Stimulated activated naive CD8-positive, alpha-beta T cell treated with anti-CD3 and anti-CD28 coated beads, Interleukin-15, amount 100 ng/mL, for 72 hours (primary cell): ENCODE measurements around the gene DSC1.

Source experiments
- ATAC-seq: fragments of 150-1000 bp; cut with Tn5 transposase; 2 replicates; pipeline ENCODE4 v1.10.0; 2021; ENCODE audit warnings: mild to moderate bottlenecking, moderate library complexity
- DNase-seq, 2 donors: peaks; one replicate each; pipeline ENCODE4 v3.0.0; 2021 to 2022
- H3K27ac Mint-ChIP-seq, 2 donors: one replicate each; pipeline ENCODE4 v1.8.0; 2022; ENCODE audit warnings: mild to moderate bottlenecking in 2 of 2, mixed read lengths in 2 of 2, moderate library complexity in 2 of 2
- H3K27me3 Mint-ChIP-seq: one replicate; pipeline ENCODE4 v1.8.0; 2022; ENCODE audit warnings: mixed read lengths
- H3K4me1 Mint-ChIP-seq: one replicate; pipeline ENCODE4 v1.8.0; 2022; ENCODE audit warnings: mild to moderate bottlenecking, mixed read lengths
- H3K4me3 Mint-ChIP-seq, 2 donors: one replicate each; pipeline ENCODE4 v1.8.0; 2022; ENCODE audit warnings: mild to moderate bottlenecking in 2 of 2, mixed read lengths in 2 of 2, moderate library complexity in 1 of 2
- H3K9me3 Mint-ChIP-seq, 2 donors: one replicate each; pipeline ENCODE4 v1.8.0; 2022; ENCODE audit warnings: mixed read lengths in 2 of 2

Gene DSC1

GRCh38 chr18:31101183-31102024, 61.3 kb downstream of the DSC1 start:
- peak overlapping the region; percentile 70 to 77 for H3K4me3 Mint-ChIP-seq
- peaks cover 54% of the 10 kb centered on the region for H3K27me3 Mint-ChIP-seq
- DNase-seq = no peak
- ATAC-seq = peak; percentile 71
- H3K27ac Mint-ChIP-seq = no peak overlapping the region
- H3K4me1 Mint-ChIP-seq = no peaks in the 10 kb centered on the region
- no peaks in the 10 kb centered on the region for H3K9me3 Mint-ChIP-seq

- ATAC-seq (no peak), DNase-seq (no peak)
- no peaks in the 10 kb centered on the region for H3K9me3 Mint-ChIP-seq
- no peaks in the 10 kb centered on the region for H3K4me1 Mint-ChIP-seq
- H3K27me3 Mint-ChIP-seq = peaks cover 54% of the 10 kb centered on the region
- H3K27ac Mint-ChIP-seq = no peak overlapping the region
- H3K4me3 Mint-ChIP-seq = peak overlapping the region; percentile 57
Measured at GRCh38 chr18:31100436-31101182, 62.0 kb downstream of the DSC1 start.

- Mint-ChIP-seq H3K4me3 (no peak overlapping the region), H3K27me3 (peaks cover 54% of the 10 kb centered on the region), H3K9me3 (peaks cover 0 to 5% of the 10 kb centered on the region in 2 donors), H3K27ac (no peak overlapping the region), H3K4me1 (no peaks in the 10 kb centered on the region)
- no peak for ATAC-seq
- no peak for DNase-seq
Measured at GRCh38 chr18:31099450-31100230, 63.0 kb downstream of the DSC1 start.

- DNase-seq (no peak), ATAC-seq (no peak)
- no peak overlapping the region for H3K4me3 Mint-ChIP-seq
- peaks cover 54% of the 10 kb centered on the region for H3K27me3 Mint-ChIP-seq
- H3K9me3 Mint-ChIP-seq = peaks cover 0 to 6% of the 10 kb centered on the region in 2 donors
- no peak overlapping the region for H3K27ac Mint-ChIP-seq
- no peaks in the 10 kb centered on the region for H3K4me1 Mint-ChIP-seq
Measured at GRCh38 chr18:31098878-31099277, 63.8 kb downstream of the DSC1 start.

- Mint-ChIP-seq H3K27ac (no peak overlapping the region), H3K9me3 (peaks cover 0 to 6% of the 10 kb centered on the region in 2 donors), H3K27me3 (peaks cover 42% of the 10 kb centered on the region), H3K4me3 (no peak overlapping the region), H3K4me1 (no peaks in the 10 kb centered on the region)
- no peak for ATAC-seq
- no peak for DNase-seq
Measured at GRCh38 chr18:31097666-31098065, 65.0 kb downstream of the DSC1 start.

- Mint-ChIP-seq H3K27me3 (peaks cover 4% of the 10 kb centered on the region), H3K27ac (no peak overlapping the region), H3K4me1 (no peaks in the 10 kb centered on the region), H3K4me3 (no peak overlapping the region), H3K9me3 (peaks cover 0 to 6% of the 10 kb centered on the region in 2 donors)
- DNase-seq (no peak), ATAC-seq (no peak)
Measured at GRCh38 chr18:31093880-31094279, 68.8 kb downstream of the DSC1 start.

GRCh38 chr18:31093294-31093693, 69.4 kb downstream of the DSC1 start:
- no peak overlapping the region for H3K27ac Mint-ChIP-seq
- no peak overlapping the region for H3K4me3 Mint-ChIP-seq
- DNase-seq (no peak), ATAC-seq (no peak)
- peaks cover 0 to 6% of the 10 kb centered on the region in 2 donors for H3K9me3 Mint-ChIP-seq
- H3K4me1 Mint-ChIP-seq = no peaks in the 10 kb centered on the region
- no peaks in the 10 kb centered on the region for H3K27me3 Mint-ChIP-seq

- Mint-ChIP-seq H3K4me3 (no peak overlapping the region), H3K27ac (no peak overlapping the region), H3K27me3 (no peaks in the 10 kb centered on the region), H3K4me1 (no peaks in the 10 kb centered on the region), H3K9me3 (peaks cover 0 to 6% of the 10 kb centered on the region in 2 donors)
- ATAC-seq (no peak), DNase-seq (no peak)
Measured at GRCh38 chr18:31091350-31091749, 71.3 kb downstream of the DSC1 start.

GRCh38 chr18:31088532-31088931, 74.1 kb downstream of the DSC1 start:
- H3K27me3 Mint-ChIP-seq = no peaks in the 10 kb centered on the region
- DNase-seq = no peak
- no peaks in the 10 kb centered on the region for H3K4me1 Mint-ChIP-seq
- H3K4me3 Mint-ChIP-seq = no peak overlapping the region
- no peak overlapping the region for H3K27ac Mint-ChIP-seq
- no peak for ATAC-seq
- H3K9me3 Mint-ChIP-seq = no peaks in the 10 kb centered on the region

- ATAC-seq (no peak), DNase-seq (no peak)
- peaks cover 3 to 18% of the 10 kb centered on the region in 2 donors for H3K9me3 Mint-ChIP-seq
- H3K4me3 Mint-ChIP-seq = no peak overlapping the region
- no peak overlapping the region for H3K27ac Mint-ChIP-seq
- no peaks in the 10 kb centered on the region for H3K4me1 Mint-ChIP-seq
- no peaks in the 10 kb centered on the region for H3K27me3 Mint-ChIP-seq
Measured at GRCh38 chr18:31079973-31080372, 82.7 kb downstream of the DSC1 start.
